Mononuclear cell (primary cell): Measurements from ENCODE around the gene PFAS. TPM values are rescaled to one million over a fixed set of nuclear protein-coding genes. Genes with fewer than 3 reads are reported as not detected.

Experiments
- H3K27me3 ChIP-seq: 2 replicates; pipeline ENCODE4 v1.6.0; 2011; ENCODE audit warnings: low read length, control low read depth; ENCODE audit not compliant: insufficient read depth
- H3K4me1 ChIP-seq: 2 replicates; pipeline ENCODE4 v1.5.1; 2011; ENCODE audit warnings: mild to moderate bottlenecking, low read length, control low read depth; ENCODE audit not compliant: insufficient read depth
- H3K4me3 ChIP-seq: 2 replicates; pipeline ENCODE4 v1.5.1; 2011; ENCODE audit warnings: mild to moderate bottlenecking, low read length, moderate library complexity
- H3K9me3 ChIP-seq: 2 replicates; pipeline ENCODE4 v1.5.1; 2011; ENCODE audit warnings: low read depth, mild to moderate bottlenecking, control low read depth, low read length
- total RNA-seq: library from RNA; depleted of rRNA; stranded (reverse); fragments of >200 nt; gene quantifications from one replicate; pipeline ENCODE4 v1.2.3, GENCODE V29; 2012

The PFAS gene
- total RNA-seq, 1 donor = 6.0 TPM

DNA sequence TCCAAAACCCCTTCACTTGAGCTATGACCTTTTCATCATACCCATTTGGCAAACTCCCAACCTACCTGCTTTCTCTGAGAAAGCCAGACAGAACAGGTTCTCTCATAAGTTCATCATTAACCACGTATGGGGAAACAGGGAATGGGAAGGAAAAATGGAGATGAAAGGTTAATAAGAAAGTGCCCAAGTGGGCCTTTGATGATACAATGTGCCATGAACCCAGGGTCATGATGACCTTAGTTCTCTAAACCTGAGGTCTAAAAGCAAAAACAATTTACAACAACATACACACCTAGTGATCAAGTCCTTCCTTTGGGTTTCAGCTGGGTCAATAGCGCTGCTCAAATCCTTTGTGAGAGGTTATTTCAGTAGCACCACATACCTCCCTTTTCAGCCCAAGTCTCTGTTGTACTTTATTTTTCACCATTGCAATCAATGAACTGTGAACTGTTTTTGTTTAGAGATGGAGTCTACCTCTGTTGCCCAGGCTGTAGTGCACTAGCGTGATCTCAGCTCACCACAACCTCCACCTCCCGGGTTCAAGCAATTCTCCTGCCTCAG is 24.9 kb downstream of the PFAS start:
- H3K4me3 ChIP-seq = no peak overlapping the region
- no peaks in the 10 kb centered on the region for H3K9me3 ChIP-seq
- no peaks in the 10 kb centered on the region for H3K4me1 ChIP-seq
- no peaks in the 10 kb centered on the region for H3K27me3 ChIP-seq

DNA sequence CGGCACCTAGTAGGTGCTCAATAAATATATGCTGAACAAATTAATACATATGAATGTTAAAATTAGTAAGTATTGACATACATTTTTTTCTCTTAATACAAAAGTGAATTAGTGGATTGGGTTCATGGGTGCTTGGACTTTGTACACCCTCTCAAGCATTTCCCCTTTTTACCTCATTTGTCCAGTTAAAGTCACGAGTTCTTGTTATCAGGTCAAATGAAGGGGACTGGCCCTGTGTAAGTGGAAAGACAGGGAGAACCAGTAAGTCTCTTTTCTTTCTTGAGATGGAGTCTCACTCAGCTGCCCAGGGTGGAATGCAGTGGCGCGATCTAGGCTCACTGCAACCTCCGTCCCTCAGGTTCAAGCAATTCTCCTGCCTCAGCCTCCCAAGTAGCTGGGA is 25.7 kb downstream of the PFAS start:
- Histone ChIP-seq H3K27me3 (no peaks in the 10 kb centered on the region), H3K9me3 (no peaks in the 10 kb centered on the region), H3K4me1 (no peaks in the 10 kb centered on the region), H3K4me3 (no peak overlapping the region)

DNA sequence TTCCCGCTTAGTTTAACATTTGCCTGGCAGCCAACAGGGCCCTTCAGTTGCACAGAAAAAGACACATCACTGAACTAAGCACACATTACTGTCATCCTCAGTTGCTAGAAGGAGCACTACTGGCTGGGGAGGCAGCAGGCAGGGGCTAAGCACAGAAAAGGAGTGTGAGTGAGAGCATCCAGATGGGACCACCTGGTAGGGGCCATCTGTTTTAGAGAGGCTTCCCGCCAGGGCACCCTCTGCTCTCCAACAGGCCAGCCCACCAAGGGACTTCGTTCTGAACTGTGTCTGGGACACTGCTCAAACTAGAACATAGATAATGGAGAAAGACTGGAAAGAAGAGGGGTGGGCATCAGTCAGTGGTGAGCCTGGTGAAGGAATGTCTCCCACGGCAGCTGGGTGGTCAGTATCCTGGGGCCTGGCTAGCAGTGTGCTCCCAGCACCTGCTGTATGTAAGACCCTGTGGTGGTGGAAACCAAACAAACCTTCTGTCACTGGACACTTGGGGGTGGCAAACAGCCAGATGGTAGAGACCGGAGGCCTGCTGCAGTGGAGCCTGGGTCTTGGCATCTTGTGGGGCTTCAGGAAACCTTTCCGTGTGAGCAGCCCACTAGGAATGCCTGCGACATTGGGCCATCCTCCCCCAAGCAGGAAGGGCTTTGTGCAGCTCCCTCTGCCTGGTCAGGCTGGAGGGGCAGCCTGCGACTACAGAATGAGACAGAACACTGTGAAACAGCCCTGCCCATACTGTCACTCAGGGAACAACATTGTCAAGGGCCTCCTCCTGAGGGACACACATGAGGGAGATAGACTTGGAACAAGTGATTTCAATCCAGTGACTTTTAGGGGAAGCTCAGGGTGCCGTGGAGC is 26.6 kb downstream of the PFAS start:
- H3K4me3 ChIP-seq = no peak overlapping the region
- no peaks in the 10 kb centered on the region for H3K27me3 ChIP-seq
- no peaks in the 10 kb centered on the region for H3K4me1 ChIP-seq
- no peaks in the 10 kb centered on the region for H3K9me3 ChIP-seq

DNA sequence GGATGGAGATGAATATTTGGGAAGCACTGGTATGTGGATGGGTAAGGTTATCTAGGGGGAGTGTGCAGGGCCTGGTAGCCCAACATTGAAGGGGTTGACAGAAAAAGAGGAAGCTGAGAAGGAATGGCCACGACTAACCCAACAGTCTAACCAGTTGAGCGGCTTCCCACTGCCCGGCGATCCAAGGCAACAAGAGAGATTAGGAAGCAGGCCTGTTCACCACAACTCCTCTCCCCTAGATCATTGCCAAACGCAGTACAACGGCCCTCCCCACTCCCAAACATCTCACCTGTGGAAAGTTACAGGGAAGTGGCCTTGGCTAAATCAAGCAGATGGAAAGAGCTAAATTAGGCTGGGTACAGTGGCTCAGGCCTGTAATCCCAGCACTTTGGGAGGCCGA is 28.2 kb downstream of the PFAS start:
- H3K4me1 ChIP-seq = no peaks in the 10 kb centered on the region
- H3K4me3 ChIP-seq = no peak overlapping the region
- no peaks in the 10 kb centered on the region for H3K27me3 ChIP-seq
- H3K9me3 ChIP-seq = no peaks in the 10 kb centered on the region

DNA sequence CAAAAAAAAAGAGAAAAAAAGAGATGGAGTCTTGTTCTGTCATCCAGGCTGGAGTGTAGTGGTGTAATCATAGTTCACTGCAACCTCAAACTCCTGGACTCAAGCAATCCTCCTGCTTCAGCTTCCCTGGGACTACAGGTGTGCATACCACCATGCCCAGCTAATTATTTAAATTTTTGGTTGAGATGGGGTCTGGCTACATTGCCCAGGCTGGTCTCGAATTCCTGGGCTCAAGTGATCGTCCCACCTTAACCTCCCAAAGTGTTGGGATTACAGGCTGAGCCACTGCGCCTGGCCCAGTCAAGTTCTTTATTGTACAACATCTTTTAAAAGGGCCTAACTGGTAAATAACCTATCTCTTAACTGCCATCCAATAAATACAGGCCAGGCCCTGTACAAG is 33.3 kb downstream of the PFAS start:
- no peaks in the 10 kb centered on the region for H3K27me3 ChIP-seq
- no peak overlapping the region for H3K4me3 ChIP-seq
- peaks cover 13% of the 10 kb centered on the region for H3K4me1 ChIP-seq
- no peaks in the 10 kb centered on the region for H3K9me3 ChIP-seq

DNA sequence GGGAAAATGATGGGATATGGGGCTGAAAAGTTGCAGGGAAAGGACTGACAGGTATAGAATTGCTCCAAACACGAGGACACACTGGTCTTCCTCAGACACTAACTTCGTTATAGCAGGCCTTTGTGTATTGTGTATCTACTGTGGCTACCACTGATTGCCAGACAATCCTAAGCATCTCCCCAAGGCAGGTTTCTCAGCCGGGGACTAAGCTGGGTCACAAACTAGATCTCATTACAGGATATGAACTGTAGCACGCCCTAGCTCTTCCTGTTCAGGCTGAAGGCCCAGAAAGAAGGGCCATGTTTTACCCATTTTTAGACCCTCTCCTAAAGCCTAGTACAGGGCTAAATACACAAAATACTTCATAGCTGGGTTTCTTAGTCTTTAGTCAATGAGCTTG is 34.3 kb downstream of the PFAS start:
- Histone ChIP-seq H3K4me3 (no peak overlapping the region), H3K9me3 (no peaks in the 10 kb centered on the region), H3K27me3 (no peaks in the 10 kb centered on the region), H3K4me1 (peaks cover 20% of the 10 kb centered on the region)

DNA sequence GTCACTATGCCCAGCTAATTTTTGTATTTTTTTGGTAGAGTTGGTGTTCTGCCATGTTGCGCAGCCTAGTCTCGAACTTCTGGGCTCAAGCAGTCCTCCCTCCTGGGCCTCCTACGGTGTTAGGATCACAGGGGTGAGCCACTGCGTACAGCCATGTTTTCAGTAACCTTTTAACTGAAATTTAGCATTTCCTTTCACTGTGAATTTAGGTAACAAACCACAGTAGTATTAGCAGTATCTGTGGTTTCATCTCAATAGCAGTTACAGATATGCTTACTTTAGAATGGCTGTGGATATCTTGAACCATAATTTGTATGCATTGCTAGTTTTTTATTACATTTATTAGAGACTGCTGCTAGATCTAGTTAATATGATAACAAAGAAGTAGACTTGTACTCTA is 35.0 kb downstream of the PFAS start:
- no peak overlapping the region for H3K4me3 ChIP-seq
- H3K27me3 ChIP-seq = no peaks in the 10 kb centered on the region
- H3K9me3 ChIP-seq = no peaks in the 10 kb centered on the region
- peaks cover 22% of the 10 kb centered on the region for H3K4me1 ChIP-seq

DNA sequence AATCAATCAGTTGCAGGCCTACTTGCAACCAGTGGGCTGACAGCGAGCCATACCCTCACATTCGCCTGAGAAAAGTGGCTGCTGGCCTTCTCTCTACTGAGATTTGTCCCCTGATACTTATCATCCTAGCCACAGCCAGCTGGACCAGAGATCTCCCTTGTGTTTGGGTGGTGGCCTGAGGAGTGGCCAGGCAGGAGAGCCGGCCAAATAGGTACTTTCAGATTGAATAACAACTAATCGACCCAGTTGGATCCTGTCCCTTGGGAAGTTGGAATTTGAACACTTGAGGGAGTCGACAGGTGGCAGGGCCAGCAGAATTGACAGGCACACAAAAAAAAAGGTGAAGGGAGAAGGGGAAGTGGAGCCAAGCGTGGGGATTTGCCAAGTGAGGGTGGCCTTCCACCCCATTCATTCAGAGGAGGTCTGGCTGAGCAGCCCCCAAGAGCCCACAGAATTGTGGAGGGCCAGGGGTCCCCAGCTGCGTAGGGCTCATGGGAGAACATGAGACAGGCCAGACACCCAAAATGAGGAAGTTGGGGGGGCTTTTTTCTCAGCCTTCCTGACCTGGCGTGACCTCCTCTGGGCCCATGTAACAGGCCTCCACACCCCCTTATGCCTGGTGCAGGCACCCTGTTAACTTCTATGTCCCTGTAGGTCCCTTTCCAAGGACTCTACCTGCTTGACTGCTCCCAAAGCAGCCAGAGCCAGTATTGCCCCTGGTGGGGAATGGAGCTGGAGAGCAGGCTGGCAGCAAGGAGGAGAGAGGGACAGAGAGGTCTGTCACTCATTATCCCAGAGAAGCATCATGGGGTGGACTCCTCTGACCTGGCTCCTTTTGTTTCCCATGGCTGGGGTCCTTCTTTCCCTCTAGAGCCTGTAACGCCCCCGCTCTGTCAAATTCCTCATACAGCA is 36.4 kb downstream of the PFAS start:
- Histone ChIP-seq H3K4me3 (no peak overlapping the region), H3K9me3 (no peaks in the 10 kb centered on the region), H3K4me1 (peaks cover 31% of the 10 kb centered on the region), H3K27me3 (no peaks in the 10 kb centered on the region)

DNA sequence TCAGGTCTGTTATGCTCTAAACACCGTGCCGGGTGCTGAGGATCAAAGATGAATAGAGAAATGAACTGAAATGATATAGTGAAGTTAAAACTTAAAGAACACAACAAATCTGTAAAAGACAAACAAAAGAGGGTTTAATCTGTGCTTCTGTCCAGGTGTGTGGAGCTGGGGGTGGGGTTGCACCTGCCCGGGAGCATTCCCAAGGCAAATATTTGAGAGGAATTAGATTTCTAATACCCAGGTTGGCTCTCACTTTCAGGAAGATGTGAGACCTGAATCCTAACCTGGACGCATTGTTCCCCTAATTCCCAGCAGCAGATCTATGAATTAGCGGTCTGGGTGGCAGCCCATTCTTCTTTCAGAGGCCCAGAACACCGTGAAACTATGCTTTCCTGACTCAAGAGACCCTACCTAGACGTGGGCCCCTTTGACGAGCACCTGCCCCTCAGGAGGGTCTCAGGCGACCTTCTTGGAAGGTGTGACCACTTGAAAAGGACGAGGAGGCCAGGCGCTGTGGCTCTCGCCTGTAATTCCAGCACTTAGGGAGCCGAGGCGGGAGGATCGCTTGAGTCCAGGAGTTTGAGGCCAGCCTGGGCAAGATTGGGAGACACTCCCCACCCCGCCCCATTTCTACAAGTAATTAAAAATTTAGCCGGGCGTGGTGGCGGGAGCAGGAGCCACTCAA is 38.7 kb downstream of the PFAS start:
- peaks cover 39% of the 10 kb centered on the region for H3K4me1 ChIP-seq

DNA sequence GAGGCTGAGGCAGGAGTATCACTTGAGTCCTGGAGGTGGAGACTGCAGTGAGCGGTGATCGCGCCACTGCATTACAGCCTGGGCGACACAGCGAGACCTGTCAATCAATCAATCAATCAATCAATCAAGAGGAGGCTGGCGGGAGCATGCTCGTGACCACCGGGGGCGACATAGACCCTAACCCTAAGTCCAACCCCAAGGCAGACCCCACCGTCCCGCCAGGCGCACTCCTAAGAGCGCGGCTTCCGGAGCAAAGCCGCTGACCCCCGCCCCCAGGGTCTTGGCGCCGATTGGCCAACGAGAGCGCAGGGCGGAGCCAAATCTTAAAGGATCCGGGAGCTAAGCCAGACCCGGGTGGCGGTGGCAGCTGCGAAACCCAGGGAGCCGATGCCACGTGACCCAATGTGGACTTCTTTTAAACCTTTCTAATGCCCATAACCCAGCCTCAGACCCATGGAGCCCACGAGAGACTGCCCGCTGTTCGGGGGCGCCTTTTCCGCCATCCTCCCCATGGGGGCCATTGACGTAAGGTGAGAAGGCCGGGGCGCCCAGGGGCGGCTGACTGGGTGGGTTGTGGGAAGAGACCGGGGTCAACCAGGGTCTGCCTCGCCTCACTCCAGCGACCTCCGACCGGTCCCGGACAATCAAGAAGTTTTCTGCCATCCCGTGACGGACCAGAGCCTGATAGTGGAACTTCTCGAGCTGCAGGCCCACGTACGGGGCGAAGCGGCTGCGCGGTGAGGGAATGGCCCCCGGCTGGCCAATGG is 39.4 kb downstream of the PFAS start, which contains the start of gene RANGRF:
TSS of gene RANGRF (plus strand) at position 335 of the 767 bp plus-strand sequence. CDS start at position 454, 119 bp downstream.
- Histone ChIP-seq H3K4me3 (peak within 1 kb of the TSS; percentile 87), H3K27me3 (no peaks in the 10 kb centered on the region), H3K4me1 (peaks cover 43% of the 10 kb centered on the region), H3K9me3 (no peaks in the 10 kb centered on the region)

More for the DNA sequence above, 38.7 kb downstream of the PFAS start:
- Histone ChIP-seq H3K9me3 (no peaks in the 10 kb centered on the region), H3K4me3 (peak overlapping the region; percentile 87), H3K27me3 (no peaks in the 10 kb centered on the region)

DNA sequence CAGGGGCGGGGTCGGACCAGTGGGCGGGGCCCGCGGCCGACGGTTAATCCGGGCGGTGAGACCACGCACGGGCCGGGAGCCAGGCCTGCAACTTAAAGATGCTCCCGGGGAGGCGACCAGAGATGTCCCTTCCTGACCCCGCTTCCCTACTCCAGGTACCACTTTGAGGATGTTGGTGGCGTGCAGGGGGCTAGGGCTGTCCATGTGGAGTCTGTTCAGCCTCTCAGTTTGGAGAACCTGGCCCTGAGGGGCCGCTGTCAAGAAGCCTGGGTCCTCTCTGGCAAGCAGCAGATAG is 40.0 kb downstream of the PFAS start:
- Histone ChIP-seq H3K27me3 (no peaks in the 10 kb centered on the region), H3K9me3 (no peaks in the 10 kb centered on the region), H3K4me3 (peak overlapping the region; percentile 87), H3K4me1 (peaks cover 43% of the 10 kb centered on the region)

DNA sequence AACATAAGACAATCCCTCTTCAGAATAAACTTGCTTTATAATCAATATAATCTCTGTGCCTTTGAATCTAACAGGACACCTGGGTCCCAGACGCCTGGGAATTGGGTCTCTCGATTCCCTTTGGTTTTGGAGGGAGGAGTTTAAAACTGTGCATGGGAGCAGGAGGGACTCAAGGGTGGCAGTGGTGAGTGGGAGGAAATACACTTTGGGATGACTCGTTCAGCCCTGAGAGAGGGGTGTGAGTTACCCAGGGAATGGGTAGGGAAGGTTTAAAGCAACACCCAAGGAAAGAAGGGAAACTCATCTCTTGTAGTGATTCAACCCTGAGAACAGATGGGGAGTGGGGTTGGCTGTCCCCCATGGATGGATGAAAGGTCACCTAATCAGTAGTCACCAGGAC is 41.0 kb downstream of the PFAS start:
- Histone ChIP-seq H3K4me3 (no peak overlapping the region), H3K9me3 (no peaks in the 10 kb centered on the region), H3K4me1 (peaks cover 47% of the 10 kb centered on the region), H3K27me3 (no peaks in the 10 kb centered on the region)

DNA sequence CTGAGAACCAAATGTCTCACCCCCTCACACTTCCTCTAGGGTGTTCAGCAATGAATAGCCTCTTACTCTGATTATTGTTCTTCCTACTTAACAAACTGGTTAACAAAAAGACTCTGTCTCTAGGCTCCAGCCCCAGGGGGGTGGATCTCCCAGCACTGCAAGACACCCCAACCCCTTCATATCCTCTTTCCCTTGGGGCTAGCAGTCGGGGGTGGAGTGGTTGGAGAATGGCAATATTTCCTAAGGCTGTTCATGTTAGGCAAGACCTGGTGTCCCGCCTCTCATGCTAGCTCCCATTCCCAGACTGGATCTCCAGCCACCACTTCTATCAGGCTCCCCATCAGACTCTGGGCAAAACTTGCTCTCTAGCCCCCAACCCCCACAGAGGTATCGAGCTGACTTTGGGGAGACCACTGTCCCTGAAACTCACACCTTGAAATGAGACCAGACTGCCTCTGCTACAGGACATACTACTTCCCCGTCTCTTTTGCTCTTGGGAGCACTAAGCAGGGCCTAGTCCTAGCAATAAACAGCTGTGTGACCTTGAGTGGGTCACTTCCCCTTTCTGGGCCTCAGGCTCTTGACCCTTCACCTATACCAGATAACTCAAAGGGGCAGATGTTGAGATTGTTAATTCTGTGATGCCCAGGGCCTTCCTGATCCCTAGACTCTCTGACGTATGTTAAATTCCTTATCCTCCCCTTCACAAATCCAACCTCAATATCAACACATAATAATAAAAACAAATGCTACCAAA is 43.7 kb downstream of the PFAS start:
- Histone ChIP-seq H3K9me3 (no peaks in the 10 kb centered on the region), H3K4me3 (no peak overlapping the region), H3K4me1 (peaks cover 44% of the 10 kb centered on the region), H3K27me3 (no peaks in the 10 kb centered on the region)

DNA sequence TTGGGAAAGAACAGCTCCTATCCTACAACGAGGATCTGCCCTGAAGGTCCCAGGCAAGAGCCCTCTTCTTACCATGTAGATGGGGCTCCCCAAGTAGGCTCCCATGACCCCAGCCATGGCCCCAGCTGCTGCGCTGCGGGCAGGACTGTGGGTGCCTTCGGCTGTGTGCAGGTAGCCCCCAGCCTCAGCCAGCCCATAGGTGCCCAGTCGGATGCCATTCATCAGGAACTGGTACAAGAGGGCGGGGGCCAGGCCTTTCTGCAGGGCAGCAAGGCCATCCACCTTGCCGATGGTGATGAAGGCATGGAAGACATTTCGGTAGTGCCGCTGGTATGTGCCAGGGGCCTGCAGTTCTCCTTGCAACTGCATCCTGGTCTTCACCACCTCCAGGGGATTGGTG is 45.3 kb downstream of the PFAS start:
- Histone ChIP-seq H3K4me3 (no peak overlapping the region), H3K4me1 (peaks cover 35% of the 10 kb centered on the region), H3K9me3 (no peaks in the 10 kb centered on the region), H3K27me3 (no peaks in the 10 kb centered on the region)
